SK-N-SH (cell line): ENCODE results near the gene OR4N5. TPM values are rescaled to one million over a fixed set of nuclear protein-coding genes. Genes with fewer than 3 reads are reported as not detected.

ENCODE experiments used
- CTCF ChIA-PET: fragments of 300-600, 350-600 bp; formaldehyde crosslinking; extraction: SDS; loops from one replicate; lab custom pipeline; 2021; lab: Yijun Ruan, JAX
- POLR2A ChIA-PET: fragments of 350-600 bp; sonication (Branson Sonifier 250); formaldehyde crosslinking; extraction: SDS; loops from one replicate; lab custom pipeline; 2020; ENCODE audit warnings: antibody characterized with exemption, inconsistent platforms; lab: Yijun Ruan, JAX
- DNase-seq: peaks from one replicate; pipeline ENCODE4 v3.0.0; 2012
- H2AFZ ChIP-seq: fragments of 200-600 bp; sonication (generic); 2 replicates; pipeline ENCODE4 v1.8.1; 2016; ENCODE audit warnings: antibody characterized with exemption, mild to moderate bottlenecking, low read depth
- H3F3A ChIP-seq: fragments of 200-600 bp; sonication (generic); replicated peaks from 2 replicates; pipeline ENCODE3; 2016; ENCODE audit warnings: antibody characterized with exemption, mild to moderate bottlenecking; ENCODE audit not compliant: insufficient read depth
- H3K27ac ChIP-seq, 2 experiments: fragments of 200-500 bp in 1 of 2; fragments of 200-600 bp in 1 of 2; sonication (Bioruptor generic) in 1 of 2; sonication (generic), shearing (Covaris generic) in 1 of 2; 2 replicates each; pipeline versions ENCODE4 v1.5.1 to v1.6.1; 2014 to 2016; ENCODE audit warnings: low read depth in 2 of 2, inconsistent platforms in 1 of 2, low read length in 1 of 2, mild to moderate bottlenecking in 1 of 2, mixed read lengths in 1 of 2
- H3K27me3 ChIP-seq: fragments of 200-600 bp; sonication (generic), shearing (Covaris generic); 2 replicates; pipeline ENCODE4 v1.6.1; 2016; ENCODE audit warnings: mixed run types; ENCODE audit not compliant: insufficient read depth
- H3K36me3 ChIP-seq, 2 experiments: fragments of 200-500 bp in 1 of 2; fragments of 200-600 bp in 1 of 2; sonication (Bioruptor generic) in 1 of 2; sonication (generic) in 1 of 2; replicated peaks in 1 of 2; 2 replicates each; pipeline versions ENCODE3 to v1.5.1; 2014 to 2016; ENCODE audit warnings: low read length in 1 of 2, mild to moderate bottlenecking in 1 of 2; ENCODE audit not compliant: insufficient read depth in 2 of 2, control insufficient read depth in 1 of 2
- H3K4me1 ChIP-seq, 2 experiments: fragments of 200-500 bp in 1 of 2; fragments of 200-600 bp in 1 of 2; sonication (Bioruptor generic) in 1 of 2; sonication (generic), shearing (Covaris generic) in 1 of 2; 2 replicates each; pipeline versions ENCODE4 v1.5.1 to v1.6.1; 2014 to 2016; ENCODE audit warnings: low read depth in 1 of 2, low read length in 1 of 2, mixed run types in 1 of 2; ENCODE audit not compliant: insufficient read depth in 2 of 2, control insufficient read depth in 1 of 2
- H3K4me2 ChIP-seq: fragments of 200-600 bp; sonication (generic), shearing (Covaris generic); 2 replicates; pipeline ENCODE4 v1.6.1; 2017; ENCODE audit warnings: mixed run types
- H3K4me3 ChIP-seq, 2 experiments: fragments of 200-500 bp in 1 of 2; fragments of 200-600 bp in 1 of 2; sonication (Bioruptor generic) in 1 of 2; sonication (generic), shearing (Covaris generic) in 1 of 2; 2 replicates each; pipeline versions ENCODE4 v1.5.1 to v1.8.1; 2014 to 2016; ENCODE audit warnings: low read depth in 2 of 2, inconsistent platforms in 1 of 2, low read length in 1 of 2, mild to moderate bottlenecking in 1 of 2, mixed read lengths in 1 of 2, moderate library complexity in 1 of 2
- H3K79me2 ChIP-seq: fragments of 200-600 bp; sonication (generic); 2 replicates; pipeline ENCODE4 v1.8.1; 2017; ENCODE audit warnings: mild to moderate bottlenecking; ENCODE audit not compliant: insufficient read depth
- H3K9ac ChIP-seq: fragments of 200-600 bp; sonication (generic); 2 replicates; pipeline ENCODE4 v1.6.1; 2017; ENCODE audit warnings: mixed run types
- H3K9me2 ChIP-seq: fragments of 200-600 bp; sonication (generic); 2 replicates; pipeline ENCODE4 v1.6.1; 2017; ENCODE audit warnings: mixed run types
- H3K9me3 ChIP-seq: fragments of 200-600 bp; sonication (generic); 2 replicates; pipeline ENCODE4 v1.6.1; 2017; ENCODE audit warnings: mixed run types, mild to moderate bottlenecking, moderate library complexity
- H4K20me1 ChIP-seq: fragments of 200-600 bp; sonication (generic); 2 replicates; pipeline ENCODE4 v1.6.1; 2017; ENCODE audit warnings: mild to moderate bottlenecking, mixed run types; ENCODE audit not compliant: insufficient read depth
- EP300 ChIP-seq, 2 experiments: IDR thresholded peaks; 2 replicates each; pipeline versions ENCODE4 v1.4.0 to v1.6.1; 2012; ENCODE audit warnings: borderline replicate concordance in 1 of 2, low read depth in 1 of 2, low read length in 1 of 2
- EZH2phosphoT487 ChIP-seq: fragments of 200-600 bp; sonication (generic); IDR thresholded peaks from 2 replicates; pipeline ENCODE4 v1.6.1; 2017; ENCODE audit warnings: low read depth, mixed run types, mild to moderate bottlenecking, antibody characterized with exemption, moderate library complexity, borderline replicate concordance
- FOSL2 ChIP-seq: IDR thresholded peaks from 2 replicates; pipeline ENCODE4 v1.4.0; 2012; ENCODE audit warnings: low read depth, mild to moderate bottlenecking, moderate library complexity, borderline replicate concordance
- FOXJ3 ChIP-seq: sonication (generic); formaldehyde crosslinking; IDR thresholded peaks from 2 replicates; pipeline ENCODE4 v1.5.1; 2020; ENCODE audit warnings: mild to moderate bottlenecking, missing genetic modification reagents
- GABPA ChIP-seq: IDR thresholded peaks from 2 replicates; pipeline ENCODE4 v1.4.0; 2012; ENCODE audit warnings: low read depth, mild to moderate bottlenecking
- JUND ChIP-seq: IDR thresholded peaks from 2 replicates; pipeline ENCODE4 v1.4.0; 2012
- MXI1 ChIP-seq: IDR thresholded peaks from 2 replicates; pipeline ENCODE4 v1.6.1; 2012; ENCODE audit warnings: mild to moderate bottlenecking, low read depth, low read length, improper control_type of control experiment
- NFIC ChIP-seq: IDR thresholded peaks from 2 replicates; pipeline ENCODE4 v1.4.0; 2012; ENCODE audit warnings: borderline replicate concordance
- NRF1 ChIP-seq: IDR thresholded peaks from 2 replicates; pipeline ENCODE4 v1.6.1; 2012; ENCODE audit warnings: low read depth, mild to moderate bottlenecking, low read length
- RAD21 ChIP-seq: IDR thresholded peaks from 2 replicates; pipeline ENCODE4 v1.6.1; 2012; ENCODE audit warnings: mild to moderate bottlenecking, low read length
- RFX5 ChIP-seq: IDR thresholded peaks from 2 replicates; pipeline ENCODE4 v1.6.1; 2012; ENCODE audit warnings: mild to moderate bottlenecking, improper control_type of control experiment, low read length
- RXRA ChIP-seq: IDR thresholded peaks from 2 replicates; pipeline ENCODE4 v1.4.0; 2012; ENCODE audit warnings: low read depth, mild to moderate bottlenecking, borderline replicate concordance
- SIN3A ChIP-seq: IDR thresholded peaks from 2 replicates; pipeline ENCODE4 v1.6.1; 2012; ENCODE audit warnings: low read depth, mild to moderate bottlenecking, low read length, moderate library complexity, borderline replicate concordance
- TAF1 ChIP-seq: IDR thresholded peaks from 2 replicates; pipeline ENCODE4 v1.6.1; 2012; ENCODE audit warnings: low read depth, mild to moderate bottlenecking, low read length, moderate library complexity, borderline replicate concordance
- TCF12 ChIP-seq: IDR thresholded peaks from 2 replicates; pipeline ENCODE4 v1.4.0; 2012
- WGBS: methylation state at CpG from one replicate; pipeline ENCODE4 v1.1.6; 2017; ENCODE audit warnings: low lambda C conversion rate; 5-methylcytosine and 5-hydroxymethylcytosine counted together
- polyA plus RNA-seq, 3 experiments: library from polyadenylated mRNA; depleted of rRNA; stranded (reverse); fragments of >200 nt; gene quantifications; 2 replicates each; pipeline ENCODE4 v1.2.3, GENCODE V29; 2012
- TF ChIP-seq, protein P1 (sequence below): IDR thresholded peaks from 2 replicates; pipeline ENCODE4 v1.4.0; 2012; ENCODE audit warnings: low read depth
- TF ChIP-seq, protein P2 (sequence below): IDR thresholded peaks from 2 replicates; pipeline ENCODE4 v1.6.1; 2012; ENCODE audit warnings: mild to moderate bottlenecking, low read depth, low read length, moderate library complexity
- TF ChIP-seq, protein P3 (sequence below): IDR thresholded peaks from 2 replicates; pipeline ENCODE4 v1.4.0; 2012; ENCODE audit warnings: low read depth, borderline replicate concordance
- TF ChIP-seq, protein P4 (sequence below): IDR thresholded peaks from 2 replicates; pipeline ENCODE4 v1.4.0; 2012; ENCODE audit warnings: low read depth, borderline replicate concordance

The OR4N5 gene
- polyA plus RNA-seq, 1 of the 3 experiments (the other 2 are of a cell fraction): not detected

DNA sequence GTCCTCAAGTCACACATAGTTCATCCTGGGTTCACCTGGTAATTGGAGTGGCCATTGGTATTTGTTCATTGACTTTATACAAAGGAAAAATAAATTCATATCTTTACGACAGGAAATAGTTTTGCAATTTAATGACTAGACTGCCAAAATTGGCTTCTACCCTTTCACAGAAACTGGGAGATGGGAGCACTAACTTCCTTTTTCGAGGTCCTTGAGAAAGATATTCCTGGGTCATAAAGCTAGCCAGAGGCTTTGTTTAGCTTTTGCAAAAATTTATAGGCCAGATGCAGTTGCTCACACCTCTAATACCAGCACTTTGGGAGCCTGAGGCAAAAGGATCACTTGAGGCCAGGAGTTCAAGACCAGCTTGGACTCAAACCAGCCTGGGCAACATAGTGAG is 41.9 kb downstream of the OR4N5 start:
- H3K4me1 ChIP-seq: no peaks in the 10 kb centered on the region; a peak in 1 of 4 replicates

More for the DNA sequence above, 41.9 kb downstream of the OR4N5 start:
- WGBS: 27% methylated on average over 2 of the region's 2 CpGs
- POLR2A ChIA-PET: no interaction called here
- Histone ChIP-seq H4K20me1 (no peaks in the 10 kb centered on the region), H3K36me3 (no peaks in the 10 kb centered on the region), H3K79me2 (no peaks in the 10 kb centered on the region), H3K9me2 (no peaks in the 10 kb centered on the region), H3K4me2 (no peak overlapping the region), H3K4me3 (no peak overlapping the region), H3F3A (peaks cover 22% of the 10 kb centered on the region), H3K9me3 (no peaks in the 10 kb centered on the region), H3K9ac (no peak overlapping the region), H2AFZ (no peak overlapping the region), H3K27me3 (no peaks in the 10 kb centered on the region), H3K27ac (no peak overlapping the region)
- DNase-seq: no peak
- CTCF ChIA-PET: no interaction called here
- no peak for TF ChIP-seq FOSL2
- TF ChIP-seq, protein P1, sequence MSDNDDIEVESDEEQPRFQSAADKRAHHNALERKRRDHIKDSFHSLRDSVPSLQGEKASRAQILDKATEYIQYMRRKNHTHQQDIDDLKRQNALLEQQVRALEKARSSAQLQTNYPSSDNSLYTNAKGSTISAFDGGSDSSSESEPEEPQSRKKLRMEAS: no peak
- TF ChIP-seq NRF1: no peak
- no peak for TF ChIP-seq JUND
- no peak for TF ChIP-seq FOXJ3 (CRISPR knock-in tag)
- no peak for TF ChIP-seq TCF12
- no peak for TF ChIP-seq RAD21
- no peak for TF ChIP-seq MXI1
- TF ChIP-seq, protein P2, sequence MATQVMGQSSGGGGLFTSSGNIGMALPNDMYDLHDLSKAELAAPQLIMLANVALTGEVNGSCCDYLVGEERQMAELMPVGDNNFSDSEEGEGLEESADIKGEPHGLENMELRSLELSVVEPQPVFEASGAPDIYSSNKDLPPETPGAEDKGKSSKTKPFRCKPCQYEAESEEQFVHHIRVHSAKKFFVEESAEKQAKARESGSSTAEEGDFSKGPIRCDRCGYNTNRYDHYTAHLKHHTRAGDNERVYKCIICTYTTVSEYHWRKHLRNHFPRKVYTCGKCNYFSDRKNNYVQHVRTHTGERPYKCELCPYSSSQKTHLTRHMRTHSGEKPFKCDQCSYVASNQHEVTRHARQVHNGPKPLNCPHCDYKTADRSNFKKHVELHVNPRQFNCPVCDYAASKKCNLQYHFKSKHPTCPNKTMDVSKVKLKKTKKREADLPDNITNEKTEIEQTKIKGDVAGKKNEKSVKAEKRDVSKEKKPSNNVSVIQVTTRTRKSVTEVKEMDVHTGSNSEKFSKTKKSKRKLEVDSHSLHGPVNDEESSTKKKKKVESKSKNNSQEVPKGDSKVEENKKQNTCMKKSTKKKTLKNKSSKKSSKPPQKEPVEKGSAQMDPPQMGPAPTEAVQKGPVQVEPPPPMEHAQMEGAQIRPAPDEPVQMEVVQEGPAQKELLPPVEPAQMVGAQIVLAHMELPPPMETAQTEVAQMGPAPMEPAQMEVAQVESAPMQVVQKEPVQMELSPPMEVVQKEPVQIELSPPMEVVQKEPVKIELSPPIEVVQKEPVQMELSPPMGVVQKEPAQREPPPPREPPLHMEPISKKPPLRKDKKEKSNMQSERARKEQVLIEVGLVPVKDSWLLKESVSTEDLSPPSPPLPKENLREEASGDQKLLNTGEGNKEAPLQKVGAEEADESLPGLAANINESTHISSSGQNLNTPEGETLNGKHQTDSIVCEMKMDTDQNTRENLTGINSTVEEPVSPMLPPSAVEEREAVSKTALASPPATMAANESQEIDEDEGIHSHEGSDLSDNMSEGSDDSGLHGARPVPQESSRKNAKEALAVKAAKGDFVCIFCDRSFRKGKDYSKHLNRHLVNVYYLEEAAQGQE: no peak
- no peak for TF ChIP-seq GABPA
- TF ChIP-seq TAF1: no peak
- TF ChIP-seq, protein P3, sequence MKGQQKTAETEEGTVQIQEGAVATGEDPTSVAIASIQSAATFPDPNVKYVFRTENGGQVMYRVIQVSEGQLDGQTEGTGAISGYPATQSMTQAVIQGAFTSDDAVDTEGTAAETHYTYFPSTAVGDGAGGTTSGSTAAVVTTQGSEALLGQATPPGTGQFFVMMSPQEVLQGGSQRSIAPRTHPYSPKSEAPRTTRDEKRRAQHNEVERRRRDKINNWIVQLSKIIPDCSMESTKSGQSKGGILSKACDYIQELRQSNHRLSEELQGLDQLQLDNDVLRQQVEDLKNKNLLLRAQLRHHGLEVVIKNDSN: no peak
- no peak for TF ChIP-seq SIN3A
- no peak for TF ChIP-seq RFX5
- TF ChIP-seq NFIC: no peak
- TF ChIP-seq EP300 (IDR thresholded peaks at IDR 0.05; ENCODE audit: borderline replicate concordance in 1 of 2, low read depth in 1 of 2, low read length in 1 of 2): no peak
- TF ChIP-seq, protein P4, sequence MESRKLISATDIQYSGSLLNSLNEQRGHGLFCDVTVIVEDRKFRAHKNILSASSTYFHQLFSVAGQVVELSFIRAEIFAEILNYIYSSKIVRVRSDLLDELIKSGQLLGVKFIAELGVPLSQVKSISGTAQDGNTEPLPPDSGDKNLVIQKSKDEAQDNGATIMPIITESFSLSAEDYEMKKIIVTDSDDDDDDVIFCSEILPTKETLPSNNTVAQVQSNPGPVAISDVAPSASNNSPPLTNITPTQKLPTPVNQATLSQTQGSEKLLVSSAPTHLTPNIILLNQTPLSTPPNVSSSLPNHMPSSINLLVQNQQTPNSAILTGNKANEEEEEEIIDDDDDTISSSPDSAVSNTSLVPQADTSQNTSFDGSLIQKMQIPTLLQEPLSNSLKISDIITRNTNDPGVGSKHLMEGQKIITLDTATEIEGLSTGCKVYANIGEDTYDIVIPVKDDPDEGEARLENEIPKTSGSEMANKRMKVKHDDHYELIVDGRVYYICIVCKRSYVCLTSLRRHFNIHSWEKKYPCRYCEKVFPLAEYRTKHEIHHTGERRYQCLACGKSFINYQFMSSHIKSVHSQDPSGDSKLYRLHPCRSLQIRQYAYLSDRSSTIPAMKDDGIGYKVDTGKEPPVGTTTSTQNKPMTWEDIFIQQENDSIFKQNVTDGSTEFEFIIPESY: no peak
- no peak for TF ChIP-seq EZH2phosphoT487
- no peak for TF ChIP-seq RXRA
